Stimulated activated CD4-positive, alpha-beta T cell treated with anti-CD3 and anti-CD28 coated beads, Interleukin-1b, Interleukin-23, amount 100 ng/mL, for 1 hour (primary cell): ENCODE measurements around the gene SFTPB.
"Not testable (repeated sequence)": the region's sequence is repeated elsewhere in the genome, so short reads cannot be mapped to it uniquely, and the experiment has no call there.

Experiments
- DNase-seq, 2 donors: peaks; one replicate each; pipeline ENCODE4 v3.0.0-alpha.2; 2020; ENCODE audit warnings: low read depth in 2 of 2

Gene SFTPB

DNA sequence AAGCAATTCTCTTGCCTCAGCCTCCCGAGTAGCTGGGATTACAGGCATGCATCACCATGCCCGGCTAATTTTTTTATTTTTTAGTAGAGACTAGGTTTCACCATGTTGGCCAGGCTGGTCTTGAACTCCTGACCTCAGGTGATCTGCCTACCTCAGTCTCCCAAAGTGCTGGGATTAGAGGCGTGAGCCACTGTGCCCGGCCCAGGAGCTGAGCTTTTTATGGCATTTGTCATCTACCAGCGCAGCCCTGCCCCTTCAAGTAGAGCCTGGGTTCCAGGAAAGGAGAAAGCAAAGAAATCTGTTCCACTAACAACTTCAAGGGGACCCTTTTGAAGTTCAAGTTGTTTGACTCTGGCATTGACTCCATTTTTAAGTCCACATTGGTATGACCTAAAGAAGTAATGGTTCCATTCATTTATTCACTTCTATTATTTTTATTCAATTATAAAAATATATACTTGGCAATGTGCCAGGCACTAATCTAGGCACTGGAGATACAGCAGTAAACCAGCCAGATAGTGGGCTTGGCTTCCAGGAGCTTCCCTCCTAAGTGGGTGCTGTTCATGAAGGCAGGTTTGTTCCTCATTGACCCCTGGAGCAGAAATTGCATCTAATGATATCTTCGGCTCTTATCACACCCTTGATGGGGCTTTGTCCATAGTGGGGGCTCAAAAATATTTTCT lies 8.0 kb upstream of the SFTPB start:
- no peak for DNase-seq

GRCh38 chr2:85675427-85675826 lies 7.4 kb upstream of the SFTPB start:
- DNase-seq = no peak

GRCh38 chr2:85674417-85674816 lies 6.4 kb upstream of the SFTPB start:
- DNase-seq = no peak

DNA sequence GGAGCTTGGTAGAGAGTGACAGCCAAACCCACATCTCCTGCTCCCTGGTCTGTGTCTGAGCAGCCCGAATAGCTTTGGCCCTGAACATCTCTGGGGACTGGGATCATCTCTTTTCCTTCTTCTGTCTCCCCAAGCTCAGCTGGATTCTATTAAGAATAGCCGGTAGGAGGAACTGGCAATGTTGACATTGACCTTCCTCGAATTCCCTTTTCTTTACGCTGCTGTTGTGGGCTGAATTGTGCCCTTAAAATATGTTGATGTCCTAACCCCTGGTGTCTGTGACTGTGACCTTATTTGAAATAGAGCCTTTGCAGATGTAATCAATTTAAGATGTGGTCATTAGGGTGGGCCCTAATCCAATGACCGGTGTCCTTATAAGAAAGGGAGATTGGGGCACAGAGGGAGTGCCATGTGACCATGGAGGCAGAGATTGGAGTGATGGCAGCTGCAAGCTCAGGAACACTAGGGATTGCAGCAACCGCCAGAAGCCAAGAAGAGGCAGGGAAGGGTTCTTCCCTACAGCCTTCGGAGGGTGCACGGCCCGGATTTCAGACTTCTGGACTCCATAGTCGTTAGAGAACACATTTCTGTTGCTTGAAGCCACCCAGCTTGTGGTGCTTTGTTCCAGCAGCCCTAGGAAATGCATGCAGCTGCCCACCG lies 5.8 kb upstream of the SFTPB start:
- no peak for DNase-seq

- DNase-seq = no peak
Observed at GRCh38 chr2:85672456-85672855, 4.5 kb upstream of the SFTPB start.

GRCh38 chr2:85670416-85670815 lies 2.4 kb upstream of the SFTPB start:
- not testable (repeated sequence) for DNase-seq

- DNase-seq = no peak
Observed at GRCh38 chr2:85669549-85669948, 1.6 kb upstream of the SFTPB start.

- DNase-seq = no peak
Observed at GRCh38 chr2:85668857-85669142, 801 bp upstream of the SFTPB start.

GRCh38 chr2:85667561-85668008 lies 414 bp downstream of the SFTPB start:
- DNase-seq = no peak

- no peak for DNase-seq
Observed at GRCh38 chr2:85666435-85667316, 1.3 kb downstream of the SFTPB start.

DNA sequence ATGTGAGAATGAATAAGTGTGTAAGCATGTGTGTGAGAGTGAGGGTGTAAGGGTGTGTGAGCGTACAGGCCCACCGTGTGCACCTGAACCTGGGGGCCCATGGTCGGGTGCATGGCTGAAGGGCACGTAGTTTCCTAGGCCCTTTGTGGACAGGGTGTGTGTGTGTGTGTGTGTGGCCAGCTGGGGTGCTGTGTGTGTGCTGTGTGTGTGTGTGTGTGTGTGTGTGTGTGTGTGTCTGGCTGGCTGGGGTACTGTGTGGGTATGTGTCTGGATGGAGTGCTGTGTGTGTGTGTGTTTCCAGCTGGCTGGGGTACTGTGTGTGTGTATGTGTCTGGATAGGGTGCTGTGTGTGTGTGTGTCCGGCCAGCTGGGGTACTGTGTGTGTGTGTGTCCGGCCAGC lies 2.0 kb downstream of the SFTPB start:
- DNase-seq = no peak

- no peak for DNase-seq
Observed at GRCh38 chr2:85665264-85665937, 2.6 kb downstream of the SFTPB start.

DNA sequence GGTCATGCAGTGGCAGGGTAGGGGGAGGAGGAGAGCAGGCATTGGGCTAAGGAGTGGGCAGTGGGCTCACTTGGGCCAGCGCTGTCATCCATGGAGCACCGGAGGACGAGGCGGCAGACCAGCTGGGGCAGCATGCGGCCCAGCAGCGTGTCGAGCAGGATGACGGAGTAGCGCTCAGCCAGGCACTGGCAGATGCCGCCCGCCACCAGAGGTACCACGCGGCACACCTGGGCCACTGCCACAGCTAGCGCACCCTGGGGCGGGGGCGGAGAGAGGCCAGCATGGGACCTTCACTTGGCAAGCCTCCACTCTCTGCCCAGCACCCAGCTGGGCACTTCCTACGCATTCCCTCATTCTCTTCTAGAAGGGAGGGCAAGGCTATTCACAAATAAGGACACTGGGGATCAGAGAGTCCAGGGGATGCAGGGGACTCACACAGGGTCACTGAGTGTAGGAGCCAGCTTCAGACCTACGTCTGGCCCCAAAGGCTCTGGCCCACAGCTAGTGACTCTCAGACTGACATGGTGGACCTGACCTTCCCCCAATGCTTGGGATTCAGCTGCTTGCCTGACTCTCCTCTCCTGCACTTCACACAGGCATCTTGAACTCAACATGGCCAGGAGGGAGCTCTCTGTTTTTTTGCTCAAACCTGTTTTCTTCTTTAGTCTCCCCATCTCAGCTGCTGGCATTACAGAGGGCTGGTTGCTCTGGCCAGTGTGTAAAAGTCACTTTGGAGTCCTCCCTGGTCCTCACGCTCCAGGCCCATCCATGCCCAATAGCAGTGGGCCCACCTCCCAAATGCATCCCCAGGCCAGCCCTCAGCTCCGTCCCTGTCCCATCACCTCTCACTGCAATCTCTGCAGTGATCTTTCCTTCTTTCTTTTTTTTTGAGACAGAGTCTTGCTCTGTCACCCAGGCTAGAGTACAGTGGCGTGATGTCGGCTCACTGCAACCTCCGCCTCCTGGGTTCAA lies 4.1 kb downstream of the SFTPB start:
- DNase-seq = no peak

DNA sequence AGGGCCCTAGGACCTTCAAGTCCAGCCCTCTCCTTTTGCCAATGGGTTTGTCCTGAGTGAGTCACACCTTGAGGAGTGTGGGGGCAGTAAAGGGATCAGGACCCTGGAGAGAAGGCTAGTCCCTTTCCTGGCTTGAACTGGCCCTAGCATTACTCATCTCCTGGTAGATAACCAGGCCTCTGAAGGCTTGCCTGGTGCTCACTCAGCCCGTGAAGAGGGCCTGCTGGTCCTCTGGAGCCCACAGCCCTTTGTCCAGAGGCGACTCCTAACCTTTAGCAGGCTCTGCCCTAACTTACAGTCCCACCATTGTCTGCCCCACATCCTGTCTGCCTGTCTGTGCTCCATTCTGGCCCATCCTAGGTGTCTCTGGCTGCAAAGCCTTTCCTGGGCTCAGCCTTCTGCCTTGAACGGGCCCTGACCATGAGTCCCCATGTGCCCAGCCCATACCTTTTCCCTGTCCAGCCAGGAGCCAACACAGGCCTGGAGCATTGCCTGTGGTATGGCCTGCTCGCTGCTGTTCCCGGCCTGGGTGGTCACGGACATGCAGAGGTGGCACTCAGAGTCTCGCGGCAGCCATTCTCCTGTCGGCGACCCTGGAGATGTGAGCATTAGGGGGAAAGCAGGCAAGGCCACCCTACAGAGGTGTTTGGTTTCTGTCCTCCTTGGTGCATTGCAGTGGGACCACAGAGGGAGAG lies 5.0 kb downstream of the SFTPB start:
- no peak for DNase-seq

GRCh38 chr2:85661139-85661858 lies 6.7 kb downstream of the SFTPB start:
- no peak for DNase-seq

GRCh38 chr2:85660725-85661124 lies 7.3 kb downstream of the SFTPB start:
- DNase-seq = no peak

GRCh38 chr2:85660301-85660700 lies 7.7 kb downstream of the SFTPB start:
- not testable (repeated sequence) for DNase-seq

- no peak for DNase-seq
Observed at GRCh38 chr2:85659324-85659981, 8.5 kb downstream of the SFTPB start.

- DNase-seq = not testable (repeated sequence)
Observed at GRCh38 chr2:85657399-85657798, 10.6 kb downstream of the SFTPB start.
